RWPE1 (cell line): Measurements from ENCODE around the gene RARRES1.
A peak's percentile ranks its signal among the peaks of the same experiment; 100 is the strongest.

Experiments
- CTCF ChIA-PET: fragments of 350-600 bp; sonication (Branson Sonifier 250); formaldehyde crosslinking; extraction: SDS; loops from one replicate; lab custom pipeline; 2021; lab: Yijun Ruan, JAX
- POLR2A ChIA-PET: fragments of 400-600 bp; formaldehyde crosslinking; extraction: SDS; loops from one replicate; lab custom pipeline; 2020; ENCODE audit warnings: antibody characterized with exemption; ENCODE audit not compliant: low non-redundant PET; lab: Yijun Ruan, JAX
- DNase-seq: peaks from one replicate; pipeline ENCODE4 v3.0.0; 2012; ENCODE audit warnings: low spot score
- H3K27ac ChIP-seq: fragments of 450-650 bp; 2 replicates; pipeline ENCODE4 v1.5.1; 2017
- CTCF ChIP-seq: fragments of 450-650 bp; conservative IDR thresholded peaks from 2 replicates; pipeline ENCODE4 v1.5.1; 2017; ENCODE audit warnings: low read depth, mild to moderate bottlenecking

Gene RARRES1

GRCh38 chr3:158731486-158731885 is 771 bp downstream of the RARRES1 start:
- no peak for DNase-seq
- H3K27ac ChIP-seq: peak overlapping the region; percentile 29; the same call in 1 of the 2 replicates
- no peak for TF ChIP-seq CTCF
- CTCF ChIA-PET: no interaction called here
- POLR2A ChIA-PET: no interaction called here

GRCh38 chr3:158728851-158729250 is 3.4 kb downstream of the RARRES1 start:
- ChIA-PET POLR2A (no interaction called here), CTCF (interaction anchor here (0.5 to 0.9 kb wide), 4 partner anchors 14 to 1405 kb away, joined by 3 to 5 read pairs (median 4); no protein-coding TSS in a partner anchor)
- no peak for DNase-seq

GRCh38 chr3:158728061-158728377 is 4.2 kb downstream of the RARRES1 start:
- TF ChIP-seq CTCF: peak; percentile 58; the same call in 1 of the 2 replicates
- no peak overlapping the region for H3K27ac ChIP-seq
- DNase-seq: no peak
- ChIA-PET POLR2A (interaction anchor here (1.1 kb wide), 1 partner anchor 63 kb away, joined by 4 read pairs; no protein-coding TSS in a partner anchor), CTCF (interaction anchor here (0.6 to 2.0 kb wide), 10 partner anchors 10 to 1814 kb away, joined by 3 to 25 read pairs (median 4); no protein-coding TSS in a partner anchor)

More at GRCh38 chr3:158728851-158729250, 3.4 kb downstream of the RARRES1 start:
- no peak for TF ChIP-seq CTCF
- no peak overlapping the region for H3K27ac ChIP-seq

DNA sequence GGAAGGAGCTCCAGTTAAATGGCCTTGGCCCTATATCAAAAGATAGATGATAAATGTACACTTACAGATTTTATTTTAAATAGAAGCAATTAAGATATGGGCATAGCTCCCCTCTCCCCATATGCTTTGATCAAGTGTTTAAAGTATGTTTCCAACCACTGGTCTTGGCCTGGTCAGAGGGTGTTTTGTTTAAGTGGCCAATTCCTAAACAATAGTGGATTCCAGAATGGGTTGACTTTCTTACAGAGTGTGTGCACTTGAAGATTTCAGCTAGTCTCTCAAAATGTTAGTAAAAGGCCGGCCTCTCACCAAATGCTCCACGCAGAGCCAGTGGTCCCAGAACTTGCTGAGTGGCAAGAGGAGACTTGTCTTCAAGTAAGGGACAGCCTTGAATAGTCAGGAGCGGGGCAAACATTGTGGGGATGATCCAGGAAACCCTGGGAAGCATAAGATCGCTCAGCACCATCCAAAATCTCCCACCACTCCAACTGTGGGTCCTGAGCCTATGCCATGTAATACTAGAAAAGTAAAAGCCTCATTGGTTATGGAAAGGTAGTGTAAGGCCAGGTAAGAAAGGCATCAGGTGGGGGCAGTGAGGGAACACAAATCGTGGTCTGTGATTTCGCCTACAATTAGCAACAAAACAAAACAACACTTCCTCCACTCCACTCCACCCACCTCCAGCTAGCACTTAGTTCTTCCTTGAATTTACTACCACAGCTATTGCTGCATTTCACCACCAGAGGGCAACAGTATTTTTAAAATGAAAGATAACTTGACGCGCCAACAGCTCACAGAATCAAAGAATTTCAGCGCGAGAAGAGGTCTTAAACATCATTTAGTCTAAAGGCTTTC is 4.8 kb downstream of the RARRES1 start:
- no peak overlapping the region for H3K27ac ChIP-seq
- peak; percentile 87 for TF ChIP-seq CTCF
- peak; percentile 57 for DNase-seq
- POLR2A ChIA-PET: interaction anchor here (1.1 kb wide), 1 partner anchor 64 kb away, joined by 4 read pairs; no protein-coding TSS in a partner anchor
- CTCF ChIA-PET: interaction anchor here (0.6 to 2.0 kb wide), 9 partner anchors 9 to 1815 kb away, joined by 3 to 25 read pairs (median 3); no protein-coding TSS in a partner anchor

DNA sequence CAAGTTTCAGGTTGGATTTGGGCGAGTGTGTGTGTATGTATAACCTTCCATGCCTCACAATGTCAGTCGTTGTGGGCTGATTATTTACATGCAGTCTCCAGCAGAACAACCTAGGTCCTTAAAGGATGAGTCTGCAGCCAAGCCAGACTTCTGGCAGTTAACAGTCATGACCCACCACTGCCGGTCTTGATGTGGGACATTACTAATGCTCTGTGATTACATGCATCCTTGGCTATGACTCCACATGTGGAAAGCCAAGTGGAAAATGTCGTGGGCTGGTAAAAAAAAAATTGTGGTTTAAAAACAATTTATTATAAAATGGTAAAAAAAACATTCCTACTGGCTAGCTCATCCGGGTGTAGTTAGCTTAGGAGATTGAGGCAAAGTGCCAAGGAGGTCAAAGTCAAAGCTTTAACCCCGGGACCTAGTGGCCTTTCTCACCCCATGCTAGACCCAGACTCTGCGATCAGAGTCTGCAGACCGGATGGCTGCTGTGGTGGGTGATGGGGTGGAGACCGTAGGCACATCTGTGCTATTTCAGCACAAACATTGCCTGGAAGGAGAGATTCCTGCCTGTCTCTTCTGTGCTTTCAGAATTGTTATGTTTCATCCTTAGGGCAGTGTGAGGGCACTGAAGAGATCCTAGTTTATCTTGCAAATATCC is 6.8 kb downstream of the RARRES1 start:
- peak overlapping the region; percentile 58 for H3K27ac ChIP-seq
- no peak for TF ChIP-seq CTCF
- CTCF ChIA-PET: interaction anchor here (0.6 kb wide), 1 partner anchor 82 kb away, joined by 3 read pairs; no protein-coding TSS in a partner anchor
- peak; percentile 63 for DNase-seq
- POLR2A ChIA-PET: no interaction called here

GRCh38 chr3:158723991-158724390 is 8.3 kb downstream of the RARRES1 start:
- ChIA-PET CTCF (interaction anchor here (0.6 to 0.7 kb wide), 2 partner anchors 10 to 1306 kb away, joined by 3 to 4 read pairs; no protein-coding TSS in a partner anchor), POLR2A (no interaction called here)
- no peak for TF ChIP-seq CTCF
- DNase-seq: no peak
- no peak overlapping the region for H3K27ac ChIP-seq
